A673 (cell line): ENCODE results near the gene DHX38. TPM values are rescaled to one million over a fixed set of nuclear protein-coding genes. Genes with fewer than 3 reads are reported as not detected.

Experiments
- BruUV-seq: library from RNA; stranded (reverse); fragments of 400-500 nt; replicated peaks from 2 replicates; lab custom pipeline; 2021; lab: Mats Ljungman, UMichigan
- CTCF ChIA-PET: fragments of 300-600 bp; sonication (Branson Sonifier 250); formaldehyde crosslinking; loops from one replicate; lab custom pipeline; 2022; ENCODE audit warnings: antibody characterized with exemption; lab: Charles Lee
- POLR2A ChIA-PET: fragments of 300-600 bp; sonication (Branson Sonifier 250); formaldehyde crosslinking; loops from one replicate; lab custom pipeline; 2022; ENCODE audit warnings: antibody characterized with exemption; ENCODE audit not compliant: low non-redundant PET; lab: Charles Lee
- DNase-seq: peaks from one replicate; pipeline ENCODE4 v3.0.0-alpha.2; 2015; ENCODE audit warnings: low spot score
- H3K27ac ChIP-seq: fragments of 200-600 bp; sonication (generic); 2 replicates; pipeline ENCODE4 v1.5.1; 2016; ENCODE audit warnings: mixed run types, low read depth, mild to moderate bottlenecking, mixed read lengths, antibody characterized with exemption, low read length; ENCODE audit not compliant: poor library complexity, severe bottlenecking
- H3K27me3 ChIP-seq: fragments of 200-600 bp; sonication (generic); replicated peaks from 2 replicates; pipeline ENCODE4 v1.6.1; 2017; ENCODE audit warnings: mixed run types, low read depth, mild to moderate bottlenecking, mixed read lengths, antibody characterized with exemption, low read length; ENCODE audit not compliant: insufficient read depth, poor library complexity
- H3K36me3 ChIP-seq: fragments of 200-600 bp; sonication (generic); 2 replicates; pipeline ENCODE4 v1.6.1; 2016; ENCODE audit warnings: mixed run types, mild to moderate bottlenecking, mixed read lengths, antibody characterized with exemption, low read length; ENCODE audit not compliant: insufficient read depth, poor library complexity, severe bottlenecking
- H3K4me1 ChIP-seq: fragments of 200-600 bp; sonication (generic); 2 replicates; pipeline ENCODE4 v1.6.1; 2017; ENCODE audit warnings: mixed run types, mild to moderate bottlenecking, mixed read lengths, antibody characterized with exemption, low read length; ENCODE audit not compliant: insufficient read depth, poor library complexity, severe bottlenecking
- H3K4me3 ChIP-seq: fragments of 200-600 bp; sonication (generic); 2 replicates; pipeline ENCODE4 v1.5.1; 2016; ENCODE audit warnings: low read depth, mixed run types, mild to moderate bottlenecking, mixed read lengths, low read length; ENCODE audit not compliant: poor library complexity, severe bottlenecking
- H3K9me3 ChIP-seq: fragments of 200-600 bp; sonication (generic); 2 replicates; pipeline ENCODE4 v1.6.1; 2016; ENCODE audit warnings: mixed run types, low read depth, mild to moderate bottlenecking, mixed read lengths, antibody characterized with exemption, low read length; ENCODE audit not compliant: poor library complexity, severe bottlenecking
- CTCF ChIP-seq: fragments of 300-800, 200-600 bp; sonication (generic); conservative IDR thresholded peaks from 2 replicates; pipeline ENCODE4 v1.5.1; 2017; ENCODE audit warnings: low read depth, mild to moderate bottlenecking, antibody characterized with exemption, low read length, moderate library complexity, mixed read lengths
- EZH2 ChIP-seq: fragments of 200-600 bp; sonication (generic); IDR thresholded peaks from 2 replicates; pipeline ENCODE4 v1.6.1; 2017; ENCODE audit warnings: borderline replicate concordance, low read depth, mild to moderate bottlenecking, mixed read lengths, antibody characterized with exemption, low read length; ENCODE audit not compliant: poor library complexity, severe bottlenecking
- intact Hi-C: fragments of 100-400 bp; cut with micrococcal nuclease; formaldehyde crosslinking; loops from one replicate; pipeline ENCODE4 v1.10.0; 2022; ENCODE audit not compliant: unreplicated experiment
- total RNA-seq: library from RNA; stranded (reverse); gene quantifications from 2 replicates; pipeline ENCODE4 v1.2.3, GENCODE V29; 2021

DHX38 gene
- total RNA-seq, 1 experiment from 2014 or later, result 91.0 TPM

GRCh38 chr16:72122308-72122707 lies 28.7 kb downstream of the DHX38 start:
- no peak overlapping the region for H3K27ac ChIP-seq
- intact Hi-C loops, result no loop called here
- ChIA-PET POLR2A (no interaction called here), CTCF (no interaction called here)
- peaks cover 5% of the 10 kb centered on the region for H3K4me1 ChIP-seq
- no peaks in the 10 kb centered on the region for H3K36me3 ChIP-seq
- BruUV-seq, result no TSS peak
- no peak for DNase-seq
- no peak overlapping the region for H3K4me3 ChIP-seq
- no peaks in the 10 kb centered on the region for H3K9me3 ChIP-seq
- TF ChIP-seq EZH2 (no peak), CTCF (no peak)
- no peaks in the 10 kb centered on the region for H3K27me3 ChIP-seq

- no peak for DNase-seq
- Histone ChIP-seq H3K36me3 (no peaks in the 10 kb centered on the region), H3K4me3 (no peak overlapping the region), H3K27me3 (no peaks in the 10 kb centered on the region), H3K9me3 (no peaks in the 10 kb centered on the region), H3K4me1 (peaks cover 5% of the 10 kb centered on the region), H3K27ac (no peak overlapping the region)
- POLR2A ChIA-PET, result no interaction called here
- CTCF ChIA-PET, result no interaction called here
- intact Hi-C loops, result no loop called here
- no TSS peak for BruUV-seq
- TF ChIP-seq EZH2 (no peak), CTCF (no peak)
Observed at GRCh38 chr16:72122916-72123315, 29.3 kb downstream of the DHX38 start.

GRCh38 chr16:72123426-72123825 lies 29.8 kb downstream of the DHX38 start:
- DNase-seq, result no peak
- no peak for TF ChIP-seq CTCF
- TF ChIP-seq EZH2, result no peak
- intact Hi-C loops, result no loop called here
- ChIA-PET POLR2A (no interaction called here), CTCF (no interaction called here)
- no peak overlapping the region for H3K27ac ChIP-seq
- H3K4me1 ChIP-seq, result peaks cover 5% of the 10 kb centered on the region
- H3K36me3 ChIP-seq, result no peaks in the 10 kb centered on the region
- H3K4me3 ChIP-seq, result no peak overlapping the region
- H3K27me3 ChIP-seq, result no peaks in the 10 kb centered on the region
- no peaks in the 10 kb centered on the region for H3K9me3 ChIP-seq
- no TSS peak for BruUV-seq
